PC-3 (cell line): Measurements from ENCODE around the gene WDPCP. TPM values are rescaled to one million over a fixed set of nuclear protein-coding genes. Genes with fewer than 3 reads are reported as not detected.

Experiments
- ATAC-seq: fragments of 200-7000 bp; cut with Tn5 transposase; 2 replicates; pipeline ENCODE4 v1.9.1; 2020; ENCODE audit warnings: mild to moderate bottlenecking, moderate library complexity
- BruUV-seq: library from RNA; stranded (reverse); fragments of 400-500 nt; replicated peaks from 2 replicates; lab custom pipeline; 2021; lab: Mats Ljungman, UMichigan
- CTCF ChIA-PET: fragments of 300-600 bp; sonication (Branson Sonifier 250); formaldehyde crosslinking; loops from one replicate; lab custom pipeline; 2022; ENCODE audit warnings: antibody characterized with exemption; lab: Charles Lee
- POLR2A ChIA-PET: fragments of 300-600 bp; sonication (Branson Sonifier 250); formaldehyde crosslinking; loops from one replicate; lab custom pipeline; 2022; ENCODE audit warnings: antibody characterized with exemption; ENCODE audit not compliant: unreplicated experiment; lab: Charles Lee
- DNase-seq: peaks from one replicate; pipeline ENCODE4 v3.0.0-alpha.2; 2015
- H2AFZ ChIP-seq: fragments of 300-600 bp; sonication (generic); 2 replicates; pipeline ENCODE4 v1.6.0; 2016; ENCODE audit warnings: antibody characterized with exemption, low read length
- H3F3A ChIP-seq: fragments of 300-600 bp; sonication (generic); one replicate; pipeline ENCODE4 v1.6.0; 2017; ENCODE audit warnings: antibody characterized with exemption, low read length, control low read depth, mild to moderate bottlenecking; ENCODE audit not compliant: unreplicated experiment
- H3K27ac ChIP-seq: fragments of 300-600 bp; sonication (generic); 2 replicates; pipeline ENCODE4 v1.5.1; 2016; ENCODE audit warnings: mild to moderate bottlenecking, low read length
- H3K27me3 ChIP-seq: fragments of 300-600 bp; sonication (generic); 2 replicates; pipeline ENCODE4 v1.6.1; 2016; ENCODE audit warnings: low read length, mixed read lengths
- H3K36me3 ChIP-seq: fragments of 300-600 bp; sonication (generic); 2 replicates; pipeline ENCODE4 v1.6.1; 2016; ENCODE audit warnings: low read depth, mixed run types, low read length, mixed read lengths
- H3K4me1 ChIP-seq: fragments of 300-600 bp; sonication (generic); 2 replicates; pipeline ENCODE4 v1.5.1; 2016; ENCODE audit warnings: low read length; ENCODE audit not compliant: insufficient read depth
- H3K4me2 ChIP-seq: fragments of 300-600 bp; sonication (generic); 2 replicates; pipeline ENCODE4 v1.6.0; 2016; ENCODE audit warnings: low read length
- H3K4me3 ChIP-seq: fragments of 300-600 bp; sonication (generic); 2 replicates; pipeline ENCODE4 v1.5.1; 2016; ENCODE audit warnings: mild to moderate bottlenecking, low read length, mixed read lengths
- H3K79me2 ChIP-seq: fragments of 300-600 bp; sonication (generic); 2 replicates; pipeline ENCODE4 v1.6.1; 2017; ENCODE audit warnings: low read length, mixed read lengths
- H3K9ac ChIP-seq: fragments of 300-600 bp; sonication (generic); 2 replicates; pipeline ENCODE4 v1.6.0; 2016; ENCODE audit warnings: mild to moderate bottlenecking, low read length
- H3K9me2 ChIP-seq: fragments of 300-600 bp; sonication (generic); replicated peaks from 2 replicates; pipeline ENCODE4 v1.6.1; 2016; ENCODE audit warnings: mixed run types, low read length, mixed read lengths
- H3K9me3 ChIP-seq: fragments of 300-600 bp; sonication (generic); 2 replicates; pipeline ENCODE4 v1.6.1; 2016; ENCODE audit warnings: low read length, mixed read lengths
- H4K20me1 ChIP-seq: fragments of 300-600 bp; sonication (generic); 2 replicates; pipeline ENCODE4 v1.6.1; 2016; ENCODE audit warnings: low read length, mixed read lengths
- EZH2 ChIP-seq: fragments of 300-600 bp; sonication (generic); IDR thresholded peaks from one replicate; pipeline ENCODE4 v1.6.1; 2017; ENCODE audit warnings: antibody characterized with exemption, mild to moderate bottlenecking, low read length; ENCODE audit not compliant: unreplicated experiment
- EZH2phosphoT487 ChIP-seq: fragments of 300-600 bp; sonication (generic); IDR thresholded peaks from 2 replicates; pipeline ENCODE4 v1.6.1; 2018; ENCODE audit warnings: mild to moderate bottlenecking, antibody characterized with exemption, low read length, borderline replicate concordance
- intact Hi-C: fragments of 100-400 bp; cut with micrococcal nuclease; formaldehyde crosslinking; loops from 2 replicates; pipeline ENCODE4 v1.9.0; 2023
- total RNA-seq: library from RNA; depleted of rRNA; stranded (reverse); fragments of >200 nt; gene quantifications from 2 replicates; pipeline ENCODE4 v1.2.3, GENCODE V29; 2014
- TF ChIP-seq, protein P1 (sequence below): fragments of 300-600 bp; sonication (generic); conservative IDR thresholded peaks from 2 replicates; pipeline ENCODE4 v1.5.1; 2017; ENCODE audit warnings: antibody characterized with exemption, low read depth, mild to moderate bottlenecking, low read length

Gene WDPCP
- total RNA-seq, 1 experiment from 2014 or later = 4.0 TPM

DNA sequence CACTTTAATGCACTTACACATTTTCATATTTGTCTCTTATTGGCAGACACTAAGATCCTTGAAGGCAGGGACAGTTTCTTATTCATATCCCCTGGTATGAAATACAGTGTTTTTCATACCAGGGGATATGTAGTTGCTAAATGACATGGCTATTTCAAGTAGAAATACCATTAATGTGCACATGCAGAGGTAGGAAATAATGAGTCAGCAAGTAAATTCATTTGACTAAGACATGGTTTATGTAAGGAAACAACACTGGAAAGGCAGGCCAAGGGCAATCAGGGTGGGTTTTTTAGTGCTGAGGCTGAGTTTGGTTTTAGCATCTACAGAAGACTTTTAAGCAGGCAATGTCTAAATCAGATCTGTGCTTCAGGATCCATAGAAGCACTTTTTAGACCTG is 155.9 kb downstream of the WDPCP start:
- Histone ChIP-seq H3K4me3 (no peak overlapping the region), H3F3A (no peaks in the 10 kb centered on the region), H3K27me3 (no peaks in the 10 kb centered on the region), H3K4me2 (no peak overlapping the region), H3K27ac (no peak overlapping the region), H2AFZ (no peak overlapping the region), H3K4me1 (no peaks in the 10 kb centered on the region), H3K36me3 (no peaks in the 10 kb centered on the region), H3K9me3 (no peaks in the 10 kb centered on the region), H3K9me2 (no peaks in the 10 kb centered on the region), H3K9ac (no peak overlapping the region), H4K20me1 (no peaks in the 10 kb centered on the region), H3K79me2 (no peaks in the 10 kb centered on the region)
- no peak for TF ChIP-seq EZH2
- TF ChIP-seq, protein P1, sequence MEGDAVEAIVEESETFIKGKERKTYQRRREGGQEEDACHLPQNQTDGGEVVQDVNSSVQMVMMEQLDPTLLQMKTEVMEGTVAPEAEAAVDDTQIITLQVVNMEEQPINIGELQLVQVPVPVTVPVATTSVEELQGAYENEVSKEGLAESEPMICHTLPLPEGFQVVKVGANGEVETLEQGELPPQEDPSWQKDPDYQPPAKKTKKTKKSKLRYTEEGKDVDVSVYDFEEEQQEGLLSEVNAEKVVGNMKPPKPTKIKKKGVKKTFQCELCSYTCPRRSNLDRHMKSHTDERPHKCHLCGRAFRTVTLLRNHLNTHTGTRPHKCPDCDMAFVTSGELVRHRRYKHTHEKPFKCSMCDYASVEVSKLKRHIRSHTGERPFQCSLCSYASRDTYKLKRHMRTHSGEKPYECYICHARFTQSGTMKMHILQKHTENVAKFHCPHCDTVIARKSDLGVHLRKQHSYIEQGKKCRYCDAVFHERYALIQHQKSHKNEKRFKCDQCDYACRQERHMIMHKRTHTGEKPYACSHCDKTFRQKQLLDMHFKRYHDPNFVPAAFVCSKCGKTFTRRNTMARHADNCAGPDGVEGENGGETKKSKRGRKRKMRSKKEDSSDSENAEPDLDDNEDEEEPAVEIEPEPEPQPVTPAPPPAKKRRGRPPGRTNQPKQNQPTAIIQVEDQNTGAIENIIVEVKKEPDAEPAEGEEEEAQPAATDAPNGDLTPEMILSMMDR = no peak
- TF ChIP-seq EZH2phosphoT487 = no peak
- no TSS peak for BruUV-seq
- peak; percentile 19 for DNase-seq
- intact Hi-C loops = no loop called here
- no peak for ATAC-seq
- POLR2A ChIA-PET = no interaction called here
- CTCF ChIA-PET = no interaction called here

- H3K9me3 ChIP-seq = no peaks in the 10 kb centered on the region
- intact Hi-C loops = loop anchor here (1.0 to 10.0 kb wide), 3 partner anchors 241 to 639 kb away; no protein-coding TSS in a partner anchor
- POLR2A ChIA-PET = no interaction called here
- ATAC-seq (no peak), DNase-seq (no peak)
- H3F3A ChIP-seq = no peaks in the 10 kb centered on the region
- CTCF ChIA-PET = interaction anchor here (1.0 kb wide), 1 partner anchor 376 kb away, joined by 4 read pairs; no protein-coding TSS in a partner anchor
- H3K4me1 ChIP-seq = no peaks in the 10 kb centered on the region
- no TSS peak for BruUV-seq
- TF ChIP-seq EZH2 (no peak), EZH2phosphoT487 (no peak)
- TF ChIP-seq, protein P1 = no peak
- no peak overlapping the region for H3K4me3 ChIP-seq
- no peak overlapping the region for H2AFZ ChIP-seq
- no peaks in the 10 kb centered on the region for H3K27me3 ChIP-seq
- no peaks in the 10 kb centered on the region for H3K9me2 ChIP-seq
- H3K36me3 ChIP-seq = no peaks in the 10 kb centered on the region
- no peak overlapping the region for H3K27ac ChIP-seq
- H3K79me2 ChIP-seq = no peaks in the 10 kb centered on the region
- no peak overlapping the region for H3K9ac ChIP-seq
- no peaks in the 10 kb centered on the region for H4K20me1 ChIP-seq
- no peak overlapping the region for H3K4me2 ChIP-seq
Observed at GRCh38 chr2:63425606-63426005, 162.7 kb downstream of the WDPCP start.

DNA sequence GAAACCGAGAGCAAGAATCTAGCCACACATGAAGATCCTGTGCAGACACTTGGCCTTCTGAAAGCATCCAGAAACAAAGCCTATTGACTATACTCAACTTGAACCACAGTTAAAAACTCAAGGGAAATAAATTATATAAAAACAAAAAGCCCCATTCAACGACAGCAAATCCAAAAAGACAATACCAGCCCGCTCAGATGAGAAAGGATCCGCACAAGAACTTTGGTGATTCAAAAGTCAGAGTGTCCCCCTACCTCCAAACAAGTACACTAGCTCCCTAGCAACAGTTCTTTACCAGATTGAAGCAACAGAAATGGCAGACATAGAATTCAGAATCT is 163.2 kb downstream of the WDPCP start:
- H3K4me1 ChIP-seq = no peaks in the 10 kb centered on the region
- H3K4me3 ChIP-seq = no peak overlapping the region
- H3K4me2 ChIP-seq = no peak overlapping the region
- no peaks in the 10 kb centered on the region for H3K9me2 ChIP-seq
- no peaks in the 10 kb centered on the region for H3K9me3 ChIP-seq
- no peak overlapping the region for H3K27ac ChIP-seq
- no peaks in the 10 kb centered on the region for H4K20me1 ChIP-seq
- intact Hi-C loops = loop anchor here (1.0 to 10.0 kb wide), 3 partner anchors 240 to 638 kb away; no protein-coding TSS in a partner anchor
- no peak overlapping the region for H2AFZ ChIP-seq
- H3K27me3 ChIP-seq = no peaks in the 10 kb centered on the region
- no peaks in the 10 kb centered on the region for H3F3A ChIP-seq
- H3K79me2 ChIP-seq = no peaks in the 10 kb centered on the region
- ChIA-PET POLR2A (no interaction called here), CTCF (interaction anchor here (0.5 to 1.0 kb wide), 6 partner anchors 15 to 464 kb away, joined by 3 to 8 read pairs (median 4); no protein-coding TSS in a partner anchor)
- ATAC-seq (peak; percentile 18; the same call in 1 of the 2 replicates), DNase-seq (no peak)
- TF ChIP-seq EZH2 (no peak), EZH2phosphoT487 (no peak)
- TF ChIP-seq, protein P1 = no peak; the same call in 1 of the 2 replicates
- no peaks in the 10 kb centered on the region for H3K36me3 ChIP-seq
- H3K9ac ChIP-seq = no peak overlapping the region
- BruUV-seq = no TSS peak
